Type B pancreatic cell (in vitro differentiated cells): Measurements from ENCODE around the gene RPH3AL. TPM values are rescaled to one million over a fixed set of nuclear protein-coding genes. Genes with fewer than 3 reads are reported as not detected.

ENCODE experiments used
- DNase-seq: peaks from one replicate; pipeline ENCODE4 v3.0.0; 2021; ENCODE audit warnings: mixed read lengths; ENCODE audit not compliant: unreplicated experiment; ENCODE audit errors: extremely low spot score
- H3K27ac Mint-ChIP-seq: 2 replicates; pipeline ENCODE4 v1.8.0; 2021; ENCODE audit warnings: mild to moderate bottlenecking, mixed read lengths
- H3K27me3 Mint-ChIP-seq: 2 replicates; pipeline ENCODE4 v1.8.0; 2021; ENCODE audit warnings: mixed read lengths
- H3K36me3 Mint-ChIP-seq: 2 replicates; pipeline ENCODE4 v1.8.0; 2021; ENCODE audit warnings: mixed read lengths
- H3K4me1 Mint-ChIP-seq: one replicate; pipeline ENCODE4 v1.8.0; 2021; ENCODE audit warnings: mixed read lengths; ENCODE audit not compliant: unreplicated experiment
- H3K4me3 Mint-ChIP-seq: 2 replicates; pipeline ENCODE4 v1.8.0; 2021; ENCODE audit warnings: mild to moderate bottlenecking, mixed read lengths
- H3K9me3 Mint-ChIP-seq: 2 replicates; pipeline ENCODE4 v1.8.0; 2021; ENCODE audit warnings: mixed read lengths
- CTCF ChIP-seq: fragments of 200-600 bp; sonication (generic); conservative IDR thresholded peaks from 2 replicates; pipeline ENCODE4 v1.5.0; 2021; ENCODE audit warnings: antibody characterized with exemption, mild to moderate bottlenecking
- total RNA-seq: library from RNA; stranded (reverse); gene quantifications from 2 replicates; pipeline ENCODE4 v1.2.1, GENCODE V29; 2021; ENCODE audit warnings: low replicate concordance

Gene RPH3AL
- total RNA-seq, 1 donor from 2014 or later: 13.5 TPM

- Mint-ChIP-seq H3K9me3 (peaks cover 8% of the 10 kb centered on the region), H3K36me3 (peaks cover 14% of the 10 kb centered on the region)
Measured at GRCh38 chr17:348012-348411, 4.6 kb downstream of the RPH3AL start.

GRCh38 chr17:347309-347899 is 5.2 kb downstream of the RPH3AL start:
- Mint-ChIP-seq H3K4me3 (no peak overlapping the region), H3K27me3 (no peaks in the 10 kb centered on the region), H3K27ac (no peak overlapping the region), H3K4me1 (peaks cover 36% of the 10 kb centered on the region), H3K9me3 (peaks cover 8% of the 10 kb centered on the region), H3K36me3 (peaks cover 14% of the 10 kb centered on the region)
- TF ChIP-seq CTCF: no peak
- no peak for DNase-seq

More at GRCh38 chr17:348012-348411, 4.6 kb downstream of the RPH3AL start:
- no peak for TF ChIP-seq CTCF
- Mint-ChIP-seq H3K4me1 (peaks cover 42% of the 10 kb centered on the region), H3K27ac (no peak overlapping the region), H3K4me3 (no peak overlapping the region), H3K27me3 (no peaks in the 10 kb centered on the region)
- no peak for DNase-seq

DNA sequence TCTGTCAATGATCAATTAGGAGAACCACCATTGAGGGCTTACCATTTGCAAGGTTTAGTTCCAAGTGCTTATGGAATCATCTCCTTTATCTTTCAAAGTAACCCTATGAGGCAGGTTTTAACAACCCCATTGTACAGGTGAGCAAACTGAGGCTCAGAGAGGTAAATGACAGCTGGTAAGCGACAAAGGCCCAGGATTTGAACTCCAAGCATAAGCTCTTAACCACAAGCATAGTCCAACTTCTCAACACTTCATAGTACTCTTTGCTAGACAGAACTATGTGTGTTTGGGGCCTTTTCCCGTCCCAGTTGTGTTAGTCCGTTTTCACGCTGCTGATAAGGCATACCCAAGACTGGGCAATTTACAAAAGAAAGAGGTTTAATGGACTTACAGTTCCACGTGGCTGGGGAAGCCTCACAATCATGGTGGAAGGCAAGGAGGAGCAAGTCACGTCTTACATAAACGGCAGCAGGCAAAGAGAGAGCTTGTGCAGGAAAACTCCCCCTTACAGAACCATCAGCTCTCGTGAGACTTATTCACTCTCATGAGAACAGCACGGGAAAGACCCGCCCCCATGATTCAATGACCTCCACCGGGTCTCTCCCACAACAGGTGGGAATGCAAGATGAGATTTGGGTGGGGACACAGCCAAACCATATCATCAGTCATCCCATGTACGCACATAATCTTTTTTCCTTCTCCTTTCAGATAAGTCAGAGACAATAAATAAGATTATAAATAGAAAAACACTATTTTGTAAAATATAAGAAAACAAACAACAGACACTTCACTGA is 6.4 kb downstream of the RPH3AL start:
- TF ChIP-seq CTCF: no peak
- Mint-ChIP-seq H3K4me1 (peaks cover 24% of the 10 kb centered on the region), H3K27me3 (peaks cover 4% of the 10 kb centered on the region), H3K9me3 (peaks cover 8% of the 10 kb centered on the region), H3K27ac (no peak overlapping the region), H3K36me3 (peaks cover 9% of the 10 kb centered on the region), H3K4me3 (no peak overlapping the region)
- no peak for DNase-seq

DNA sequence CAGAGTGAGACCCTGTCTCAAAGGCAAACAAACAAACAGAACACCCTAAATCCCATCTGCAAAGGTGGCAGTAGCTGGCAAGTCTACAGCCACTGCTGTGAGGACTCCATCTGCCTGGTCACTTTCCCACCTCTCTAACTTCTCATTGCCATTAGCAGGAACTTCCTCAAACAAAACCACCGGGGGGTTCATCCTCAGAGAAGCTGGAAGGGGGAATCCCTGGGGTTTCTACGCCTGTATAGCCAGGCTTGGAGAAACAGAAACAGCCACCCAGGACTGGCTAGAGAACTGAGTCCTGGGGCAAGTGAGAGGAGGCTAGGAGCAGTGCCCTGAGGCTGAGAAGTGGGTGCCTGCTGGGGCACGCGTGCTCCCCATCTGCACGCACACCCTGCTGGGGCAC is 7.3 kb downstream of the RPH3AL start:
- peaks cover 4% of the 10 kb centered on the region for H3K27me3 Mint-ChIP-seq
- no peak for TF ChIP-seq CTCF
- H3K4me1 Mint-ChIP-seq: peaks cover 20% of the 10 kb centered on the region
- H3K27ac Mint-ChIP-seq: no peak overlapping the region
- peaks cover 8% of the 10 kb centered on the region for H3K9me3 Mint-ChIP-seq
- H3K36me3 Mint-ChIP-seq: peaks cover 6% of the 10 kb centered on the region
- H3K4me3 Mint-ChIP-seq: no peak overlapping the region
- no peak for DNase-seq

DNA sequence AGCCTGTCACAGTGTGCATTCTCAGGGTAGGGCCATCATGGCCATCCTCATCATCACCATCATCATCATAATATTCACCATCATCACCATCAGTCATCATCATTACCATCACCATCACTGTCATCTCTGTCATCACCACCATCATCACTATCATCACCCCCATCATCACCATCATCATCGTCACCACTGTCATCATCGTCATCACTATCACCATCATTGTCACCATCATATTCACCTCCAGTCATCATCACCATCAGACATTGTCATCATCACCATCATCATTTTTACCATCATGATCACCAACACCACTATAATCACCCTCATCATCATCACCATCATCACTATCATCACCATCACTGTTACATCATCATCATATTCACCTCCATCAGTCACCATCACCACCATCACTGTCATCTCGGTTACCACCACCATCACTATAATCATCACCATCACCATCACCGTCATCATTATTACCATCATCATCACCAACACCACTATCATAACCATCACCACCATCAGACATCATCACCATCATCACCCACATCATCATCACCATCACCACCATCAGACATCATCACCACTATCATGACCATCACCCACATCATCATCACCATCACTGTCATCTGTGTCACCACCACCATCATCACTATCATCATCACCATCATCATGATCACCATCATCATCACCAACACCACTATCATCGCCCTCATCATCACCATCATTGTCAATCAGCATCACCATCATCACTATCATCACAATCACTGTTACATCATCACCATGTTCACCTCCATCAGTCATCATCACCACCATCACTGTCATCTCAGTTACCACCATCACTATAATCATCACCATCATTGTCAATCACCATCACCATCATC is 8.5 kb downstream of the RPH3AL start:
- DNase-seq: no peak
- Mint-ChIP-seq H3K27ac (no peak overlapping the region), H3K36me3 (peaks cover 6% of the 10 kb centered on the region), H3K4me3 (no peak overlapping the region), H3K27me3 (peaks cover 4% of the 10 kb centered on the region), H3K4me1 (peaks cover 16% of the 10 kb centered on the region), H3K9me3 (peaks cover 8% of the 10 kb centered on the region)
- no peak for TF ChIP-seq CTCF
